GM19324 (cell line): ENCODE results near the gene RHBDF2.

ENCODE experiments used
- ATAC-seq: cut with Tn5 transposase; IDR thresholded peaks from one replicate; pipeline ENCODE4 v1.9.1; 2021; ENCODE audit warnings: mild to moderate bottlenecking, moderate library complexity; ENCODE audit not compliant: unreplicated experiment, low FRiP score

Gene RHBDF2

GRCh38 chr17:76421044-76421407, 80.2 kb downstream of the RHBDF2 start:
- no peak for ATAC-seq
